ENCODE measurements around the gene TOGARAM1. TPM values are rescaled to one million over a fixed set of nuclear protein-coding genes. Genes with fewer than 3 reads are reported as not detected.

TOGARAM1 gene
- total and polyA plus RNA-seq, 9 donors, result 8.4 to 28.3 (median 21.6) TPM

GRCh38 chr14:45003924-45004323, 41.9 kb downstream of the TOGARAM1 start:
- no peak overlapping the region for H3K4me3 ChIP-seq
- WGBS, 3 donors, result 48 to 54% (median 49%) methylated on average over 2 of the region's 2 CpGs
- no peaks in the 10 kb centered on the region for H3K27me3 ChIP-seq
- no peaks in the 10 kb centered on the region for H3K4me1 ChIP-seq (ENCODE audit: insufficient read depth)
- DNase-seq, result no peak
- intact Hi-C loops (cut with DNase I), result no loop called here
- H3K9me3 ChIP-seq, result no peaks in the 10 kb centered on the region
- no peak overlapping the region for H3K27ac ChIP-seq
- H3K36me3 ChIP-seq, result no peaks in the 10 kb centered on the region
- TF ChIP-seq CTCF (IDR thresholded peaks at IDR 0.05) (no peak), POLR2A (IDR thresholded peaks at IDR 0.05) (no peak), EP300 (IDR thresholded peaks at IDR 0.05) (no peak)

DNA sequence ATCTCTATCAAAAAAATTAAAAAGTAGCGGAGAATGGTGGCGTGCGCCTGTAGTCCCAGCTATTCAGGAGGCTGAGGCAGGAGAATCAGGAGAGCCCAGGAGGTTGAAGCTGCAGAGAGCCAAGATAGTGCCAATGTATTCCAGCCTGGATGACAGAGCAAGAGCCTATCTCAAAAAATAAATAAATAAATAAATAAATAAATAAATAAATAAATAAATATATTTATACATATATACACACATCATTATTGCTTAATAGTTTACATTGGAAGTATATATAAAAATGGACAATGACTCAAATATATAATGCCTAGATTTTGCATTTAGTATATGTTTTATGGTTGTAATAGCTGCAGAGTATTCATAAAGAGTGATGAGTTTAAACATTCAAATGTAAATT, 53.1 kb downstream of the TOGARAM1 start:
- H3K27ac ChIP-seq, result no peak overlapping the region
- no peaks in the 10 kb centered on the region for H3K36me3 ChIP-seq
- H3K4me3 ChIP-seq, result no peak overlapping the region
- WGBS, 3 donors, result 94 to 99% (median 97%) methylated on average over 3 of the region's 3 CpGs
- intact Hi-C loops (cut with DNase I), result no loop called here
- no peak for DNase-seq
- TF ChIP-seq POLR2A (IDR thresholded peaks at IDR 0.05) (no peak), EP300 (IDR thresholded peaks at IDR 0.05) (no peak), CTCF (IDR thresholded peaks at IDR 0.05) (no peak)
- H3K4me1 ChIP-seq (ENCODE audit: insufficient read depth), result no peaks in the 10 kb centered on the region
- no peaks in the 10 kb centered on the region for H3K9me3 ChIP-seq
- no peaks in the 10 kb centered on the region for H3K27me3 ChIP-seq

GRCh38 chr14:45028107-45028626, 66.2 kb downstream of the TOGARAM1 start:
- TF ChIP-seq POLR2A (IDR thresholded peaks at IDR 0.05), result no peak
- no peak for TF ChIP-seq CTCF (IDR thresholded peaks at IDR 0.05)
- TF ChIP-seq EP300 (IDR thresholded peaks at IDR 0.05), result no peak
- H3K4me3 ChIP-seq, result no peak overlapping the region
- H3K27me3 ChIP-seq, result no peaks in the 10 kb centered on the region
- 86 to 91% (median 89%) methylated on average over 2 of the region's 2 CpGs for WGBS, 3 donors
- no peaks in the 10 kb centered on the region for H3K9me3 ChIP-seq
- H3K4me1 ChIP-seq (ENCODE audit: insufficient read depth), result no peaks in the 10 kb centered on the region
- intact Hi-C loops (cut with DNase I), result no loop called here
- no peaks in the 10 kb centered on the region for H3K36me3 ChIP-seq
- H3K27ac ChIP-seq, result no peak overlapping the region
- DNase-seq, result no peak

DNA sequence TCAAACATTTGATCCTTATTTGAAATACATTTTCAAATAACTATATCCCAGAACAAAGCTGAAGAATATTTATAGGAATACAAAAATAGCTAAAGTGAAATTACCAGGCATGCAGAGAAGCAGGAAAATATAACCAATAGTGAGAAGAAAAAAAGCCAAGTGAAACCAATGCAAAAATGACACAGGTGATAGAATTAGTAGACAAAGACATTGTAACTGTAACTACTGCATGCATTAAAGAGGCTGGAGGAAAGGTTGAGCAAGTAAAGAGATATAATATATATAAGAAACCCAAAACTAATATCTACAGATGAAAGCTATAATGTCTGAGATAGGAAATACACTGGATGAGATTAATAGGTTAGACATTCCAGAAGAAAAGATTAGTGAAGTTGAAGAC, 72.7 kb downstream of the TOGARAM1 start:
- no peaks in the 10 kb centered on the region for H3K36me3 ChIP-seq
- DNase-seq, result no peak
- intact Hi-C loops (cut with DNase I), result no loop called here

More for the DNA sequence above, 72.7 kb downstream of the TOGARAM1 start:
- H3K9me3 ChIP-seq, result peaks cover 0 to 5% of the 10 kb centered on the region in 2 donors
- H3K4me1 ChIP-seq (ENCODE audit: insufficient read depth), result no peaks in the 10 kb centered on the region
- no peaks in the 10 kb centered on the region for H3K27me3 ChIP-seq
- H3K27ac ChIP-seq, result no peak overlapping the region
- H3K4me3 ChIP-seq, result no peak overlapping the region
- TF ChIP-seq POLR2A (IDR thresholded peaks at IDR 0.05), result no peak
- TF ChIP-seq CTCF (IDR thresholded peaks at IDR 0.05), result no peak
- no peak for TF ChIP-seq EP300 (IDR thresholded peaks at IDR 0.05)
